Measurements from ENCODE around the gene GALNTL6.

GRCh38 chr4:172881645-172882044 is 1068.4 kb downstream of the GALNTL6 start:
- no peak for TF ChIP-seq CTCF (IDR thresholded peaks at IDR 0.05)
- TF ChIP-seq POLR2A (IDR thresholded peaks at IDR 0.05) = no peak

All from lower leg skin (tissue), 3 donors.